ENCODE measurements around the gene HEXB.

DNA sequence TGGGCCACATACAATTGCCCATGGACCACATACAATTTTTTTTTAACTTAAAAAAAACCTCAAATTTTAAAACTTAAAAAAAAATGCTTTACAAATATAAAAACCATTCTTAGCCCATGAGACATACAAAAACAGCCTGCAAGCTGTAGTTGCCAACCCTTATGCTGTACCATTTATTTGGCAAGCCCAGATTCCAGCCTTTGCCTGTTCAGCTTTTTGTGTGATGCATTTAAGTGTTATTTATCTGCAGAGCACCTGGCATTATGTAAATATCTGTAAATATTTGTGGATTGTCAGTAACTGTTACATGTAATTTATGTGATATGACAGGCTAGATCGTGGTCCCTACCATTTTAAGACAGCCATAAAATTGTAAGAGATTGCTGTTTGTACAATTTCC, 32.6 kb downstream of the HEXB start:
- TF ChIP-seq, protein P1, sequence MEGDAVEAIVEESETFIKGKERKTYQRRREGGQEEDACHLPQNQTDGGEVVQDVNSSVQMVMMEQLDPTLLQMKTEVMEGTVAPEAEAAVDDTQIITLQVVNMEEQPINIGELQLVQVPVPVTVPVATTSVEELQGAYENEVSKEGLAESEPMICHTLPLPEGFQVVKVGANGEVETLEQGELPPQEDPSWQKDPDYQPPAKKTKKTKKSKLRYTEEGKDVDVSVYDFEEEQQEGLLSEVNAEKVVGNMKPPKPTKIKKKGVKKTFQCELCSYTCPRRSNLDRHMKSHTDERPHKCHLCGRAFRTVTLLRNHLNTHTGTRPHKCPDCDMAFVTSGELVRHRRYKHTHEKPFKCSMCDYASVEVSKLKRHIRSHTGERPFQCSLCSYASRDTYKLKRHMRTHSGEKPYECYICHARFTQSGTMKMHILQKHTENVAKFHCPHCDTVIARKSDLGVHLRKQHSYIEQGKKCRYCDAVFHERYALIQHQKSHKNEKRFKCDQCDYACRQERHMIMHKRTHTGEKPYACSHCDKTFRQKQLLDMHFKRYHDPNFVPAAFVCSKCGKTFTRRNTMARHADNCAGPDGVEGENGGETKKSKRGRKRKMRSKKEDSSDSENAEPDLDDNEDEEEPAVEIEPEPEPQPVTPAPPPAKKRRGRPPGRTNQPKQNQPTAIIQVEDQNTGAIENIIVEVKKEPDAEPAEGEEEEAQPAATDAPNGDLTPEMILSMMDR (conservative IDR thresholded peaks at IDR 0.05 in 1 of 2, IDR thresholded peaks at IDR 0.05 in 1 of 2; ENCODE audit: low read depth in 1 of 2, low read length in 2 of 2): no peak
- no peak for TF ChIP-seq EZH2 (IDR thresholded peaks at IDR 0.05; ENCODE audit: low read length, missing control alignments)
